ENCODE data around the gene NAB2.

The NAB2 gene

DNA sequence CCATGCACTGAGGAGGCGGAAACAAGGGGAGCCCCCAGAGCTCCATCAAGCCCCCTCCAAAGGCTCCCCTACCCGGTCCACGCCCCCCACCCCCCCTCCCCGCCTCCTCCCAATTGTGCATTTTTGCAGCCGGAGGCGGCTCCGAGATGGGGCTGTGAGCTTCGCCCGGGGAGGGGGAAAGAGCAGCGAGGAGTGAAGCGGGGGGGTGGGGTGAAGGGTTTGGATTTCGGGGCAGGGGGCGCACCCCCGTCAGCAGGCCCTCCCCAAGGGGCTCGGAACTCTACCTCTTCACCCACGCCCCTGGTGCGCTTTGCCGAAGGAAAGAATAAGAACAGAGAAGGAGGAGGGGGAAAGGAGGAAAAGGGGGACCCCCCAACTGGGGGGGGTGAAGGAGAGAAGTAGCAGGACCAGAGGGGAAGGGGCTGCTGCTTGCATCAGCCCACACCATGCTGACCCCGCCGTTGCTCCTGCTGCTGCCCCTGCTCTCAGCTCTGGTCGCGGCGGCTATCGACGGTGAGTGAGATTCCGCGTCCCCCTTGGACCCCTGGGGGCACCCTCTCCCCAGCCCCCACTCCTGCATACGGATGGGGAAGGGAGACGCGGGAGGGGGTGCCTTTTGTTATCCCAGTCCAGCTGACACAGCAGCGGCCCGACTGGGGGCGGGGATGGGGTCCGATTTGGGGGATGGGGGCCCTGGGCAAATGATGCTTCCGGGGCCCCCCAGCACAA is 39.8 kb downstream of the NAB2 start:
- peak overlapping the region; percentile 85 for H3K27ac ChIP-seq (ENCODE audit: low read depth, low read length)
- DNase-seq, result peak; percentile 51
- H4K5ac ChIP-seq (ENCODE audit: low read length), result no peak overlapping the region
- no peak overlapping the region for H2BK15ac ChIP-seq (replicated peaks; ENCODE audit: low read depth)
- peak overlapping the region; percentile 85 for H3K4me2 ChIP-seq (ENCODE audit: low read length)
- no peaks in the 10 kb centered on the region for H3K36me3 ChIP-seq (ENCODE audit: control insufficient read depth, insufficient read depth, low read length)
- peaks cover 14% of the 10 kb centered on the region for H3K79me1 ChIP-seq (ENCODE audit: low read length)
- H3K9ac ChIP-seq (ENCODE audit: low read length), result peak overlapping the region; percentile 91
- H3K4me1 ChIP-seq (ENCODE audit: control insufficient read depth, low read depth, low read length), result peaks cover 20% of the 10 kb centered on the region
- peak overlapping the region; percentile 73 for H3K4me3 ChIP-seq (ENCODE audit: low read length)
- H3K4ac ChIP-seq (ENCODE audit: low read depth, low read length), result peak overlapping the region; percentile 98
- H2BK5ac ChIP-seq (ENCODE audit: low read length), result peak overlapping the region; percentile 5
- H2AK5ac ChIP-seq (ENCODE audit: low read length), result no peak overlapping the region
- peak overlapping the region; percentile 65 for H4K8ac ChIP-seq (ENCODE audit: low read depth, low read length)
- peak overlapping the region; percentile 97 for H3K18ac ChIP-seq (ENCODE audit: low read length)
- no peaks in the 10 kb centered on the region for H3K27me3 ChIP-seq (ENCODE audit: insufficient read depth, low read length, poor library complexity)
- no CpG with 5 or more reads among the region's 35 CpGs for WGBS (ENCODE audit: extremely low coverage, insufficient coverage, low lambda C conversion rate)
- H3K56ac ChIP-seq (ENCODE audit: low read length), result peak overlapping the region; percentile 89
- H2BK120ac ChIP-seq (ENCODE audit: low read depth, low read length), result peak overlapping the region; percentile 85
- peak overlapping the region; percentile 81 for H3K23ac ChIP-seq (ENCODE audit: low read length)
- peaks cover 38% of the 10 kb centered on the region for H3K79me2 ChIP-seq (ENCODE audit: control insufficient read depth, insufficient read depth, low read length)

DNA sequence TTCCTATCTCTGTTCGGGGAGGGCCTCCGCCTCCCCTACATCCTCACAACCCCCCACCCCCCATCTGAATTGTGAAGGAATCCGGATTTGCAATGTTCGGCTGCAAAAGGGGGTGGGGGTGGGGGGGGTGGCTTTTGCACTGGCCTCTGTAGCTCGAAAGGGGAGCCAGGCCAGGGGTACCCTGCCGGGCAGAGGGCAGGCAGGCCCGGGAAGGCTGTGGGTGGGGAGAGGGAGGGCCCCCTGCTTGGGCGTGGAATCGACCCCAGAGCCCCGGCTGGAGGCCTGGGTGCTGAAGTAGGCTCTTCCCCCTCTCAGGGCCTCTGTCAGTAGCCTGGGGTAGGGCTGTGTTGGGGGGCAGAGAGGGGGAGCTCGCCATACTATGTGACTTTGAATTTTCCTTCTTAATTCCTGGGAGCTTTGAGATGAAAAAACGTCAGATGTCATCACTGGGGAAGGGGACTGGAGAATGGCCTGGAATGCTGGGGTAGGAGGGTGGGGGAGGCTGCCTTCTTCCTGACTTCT is 40.5 kb downstream of the NAB2 start:
- H2BK15ac ChIP-seq (replicated peaks; ENCODE audit: low read depth), result no peak overlapping the region
- peak; percentile 70 for DNase-seq
- peak overlapping the region; percentile 97 for H3K18ac ChIP-seq (ENCODE audit: low read length)
- no peaks in the 10 kb centered on the region for H3K36me3 ChIP-seq (ENCODE audit: control insufficient read depth, insufficient read depth, low read length)
- H2AK5ac ChIP-seq (ENCODE audit: low read length), result no peak overlapping the region
- peak overlapping the region; percentile 89 for H3K56ac ChIP-seq (ENCODE audit: low read length)
- no peak overlapping the region for H4K5ac ChIP-seq (ENCODE audit: low read length)
- H4K8ac ChIP-seq (ENCODE audit: low read depth, low read length), result no peak overlapping the region
- peaks cover 41% of the 10 kb centered on the region for H3K79me2 ChIP-seq (ENCODE audit: control insufficient read depth, insufficient read depth, low read length)
- H3K27me3 ChIP-seq (ENCODE audit: insufficient read depth, low read length, poor library complexity), result no peaks in the 10 kb centered on the region
- peak overlapping the region; percentile 69 for H3K4me2 ChIP-seq (ENCODE audit: low read length)
- peaks cover 16% of the 10 kb centered on the region for H3K79me1 ChIP-seq (ENCODE audit: low read length)
- H3K4me1 ChIP-seq (ENCODE audit: control insufficient read depth, low read depth, low read length), result peaks cover 21% of the 10 kb centered on the region
- no peak overlapping the region for H2BK5ac ChIP-seq (ENCODE audit: low read length)
- no CpG with 5 or more reads among the region's 12 CpGs for WGBS (ENCODE audit: extremely low coverage, insufficient coverage, low lambda C conversion rate)
- peak overlapping the region; percentile 51 for H3K27ac ChIP-seq (ENCODE audit: low read depth, low read length)
- no peak overlapping the region for H3K23ac ChIP-seq (ENCODE audit: low read length)
- peak overlapping the region; percentile 91 for H3K9ac ChIP-seq (ENCODE audit: low read length)
- no peak overlapping the region for H2BK120ac ChIP-seq (ENCODE audit: low read depth, low read length)
- peak overlapping the region; percentile 98 for H3K4ac ChIP-seq (ENCODE audit: low read depth, low read length)
- peak overlapping the region; percentile 73 for H3K4me3 ChIP-seq (ENCODE audit: low read length)

DNA sequence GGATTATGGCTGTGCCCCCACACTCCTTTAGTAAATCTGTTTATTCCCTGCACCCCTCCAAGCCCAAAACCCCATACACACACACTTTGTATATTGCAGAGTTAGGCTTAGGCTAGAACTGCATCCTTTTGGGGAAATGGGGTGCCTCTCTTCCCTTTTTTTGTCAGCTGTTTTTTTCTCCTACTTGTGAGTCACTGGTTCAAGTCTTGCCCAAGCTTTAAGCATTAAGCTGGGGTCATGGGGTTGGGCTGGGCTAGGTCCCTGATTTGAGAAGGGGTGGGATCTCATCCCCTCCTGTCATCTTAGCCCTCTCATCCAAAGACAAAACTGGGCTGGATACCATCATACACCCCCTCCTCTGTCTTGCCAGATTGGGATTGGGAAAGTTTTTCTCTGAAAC is 41.0 kb downstream of the NAB2 start:
- Histone ChIP-seq H3K79me1 (ENCODE audit: low read length) (peaks cover 16% of the 10 kb centered on the region), H3K23ac (ENCODE audit: low read length) (no peak overlapping the region), H2BK15ac (replicated peaks; ENCODE audit: low read depth) (no peak overlapping the region), H3K27ac (ENCODE audit: low read depth, low read length) (no peak overlapping the region), H3K27me3 (ENCODE audit: insufficient read depth, low read length, poor library complexity) (no peaks in the 10 kb centered on the region), H4K8ac (ENCODE audit: low read depth, low read length) (no peak overlapping the region), H3K4me2 (ENCODE audit: low read length) (peak overlapping the region; percentile 69), H3K9ac (ENCODE audit: low read length) (peak overlapping the region; percentile 91), H3K36me3 (ENCODE audit: control insufficient read depth, insufficient read depth, low read length) (no peaks in the 10 kb centered on the region), H3K79me2 (ENCODE audit: control insufficient read depth, insufficient read depth, low read length) (peaks cover 41% of the 10 kb centered on the region), H3K4ac (ENCODE audit: low read depth, low read length) (no peak overlapping the region), H3K4me3 (ENCODE audit: low read length) (no peak overlapping the region), H2BK120ac (ENCODE audit: low read depth, low read length) (no peak overlapping the region), H3K4me1 (ENCODE audit: control insufficient read depth, low read depth, low read length) (peaks cover 21% of the 10 kb centered on the region), H2BK5ac (ENCODE audit: low read length) (no peak overlapping the region), H2AK5ac (ENCODE audit: low read length) (no peak overlapping the region), H3K56ac (ENCODE audit: low read length) (peak overlapping the region; percentile 89), H3K18ac (ENCODE audit: low read length) (no peak overlapping the region), H4K5ac (ENCODE audit: low read length) (no peak overlapping the region)
- DNase-seq, result no peak

DNA sequence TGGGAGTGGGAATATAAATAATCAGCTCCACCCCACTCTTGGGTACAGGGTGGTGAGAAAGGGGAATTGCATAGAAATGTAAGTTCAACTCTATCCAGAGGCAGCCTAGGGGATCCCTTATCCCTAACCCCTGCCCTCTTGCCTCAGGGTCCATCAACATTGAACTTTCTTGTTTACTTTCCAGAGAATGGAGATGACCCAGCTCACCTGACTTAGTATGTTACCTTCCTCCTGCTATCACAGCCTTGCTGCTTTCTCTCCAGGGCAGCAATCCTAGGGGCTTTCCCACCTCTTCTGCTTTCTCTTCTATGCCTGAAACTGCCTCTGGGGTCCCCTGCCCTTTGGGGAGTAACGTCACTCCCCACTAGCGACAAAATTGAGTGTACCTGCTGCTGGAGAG is 42.0 kb downstream of the NAB2 start:
- no CpG with 5 or more reads among the region's 2 CpGs for WGBS (ENCODE audit: extremely low coverage, insufficient coverage, low lambda C conversion rate)
- Histone ChIP-seq H4K5ac (ENCODE audit: low read length) (no peak overlapping the region), H3K36me3 (ENCODE audit: control insufficient read depth, insufficient read depth, low read length) (no peaks in the 10 kb centered on the region), H3K18ac (ENCODE audit: low read length) (no peak overlapping the region), H2BK120ac (ENCODE audit: low read depth, low read length) (no peak overlapping the region), H4K8ac (ENCODE audit: low read depth, low read length) (no peak overlapping the region), H3K27me3 (ENCODE audit: insufficient read depth, low read length, poor library complexity) (no peaks in the 10 kb centered on the region), H3K23ac (ENCODE audit: low read length) (no peak overlapping the region), H2AK5ac (ENCODE audit: low read length) (no peak overlapping the region), H3K4me3 (ENCODE audit: low read length) (no peak overlapping the region), H3K79me1 (ENCODE audit: low read length) (peaks cover 16% of the 10 kb centered on the region), H3K4ac (ENCODE audit: low read depth, low read length) (no peak overlapping the region), H3K79me2 (ENCODE audit: control insufficient read depth, insufficient read depth, low read length) (peaks cover 43% of the 10 kb centered on the region), H2BK15ac (replicated peaks; ENCODE audit: low read depth) (no peak overlapping the region), H3K4me1 (ENCODE audit: control insufficient read depth, low read depth, low read length) (peaks cover 26% of the 10 kb centered on the region), H2BK5ac (ENCODE audit: low read length) (no peak overlapping the region), H3K9ac (ENCODE audit: low read length) (peak overlapping the region; percentile 30), H3K4me2 (ENCODE audit: low read length) (no peak overlapping the region), H3K56ac (ENCODE audit: low read length) (no peak overlapping the region), H3K27ac (ENCODE audit: low read depth, low read length) (no peak overlapping the region)
- DNase-seq, result no peak

DNA sequence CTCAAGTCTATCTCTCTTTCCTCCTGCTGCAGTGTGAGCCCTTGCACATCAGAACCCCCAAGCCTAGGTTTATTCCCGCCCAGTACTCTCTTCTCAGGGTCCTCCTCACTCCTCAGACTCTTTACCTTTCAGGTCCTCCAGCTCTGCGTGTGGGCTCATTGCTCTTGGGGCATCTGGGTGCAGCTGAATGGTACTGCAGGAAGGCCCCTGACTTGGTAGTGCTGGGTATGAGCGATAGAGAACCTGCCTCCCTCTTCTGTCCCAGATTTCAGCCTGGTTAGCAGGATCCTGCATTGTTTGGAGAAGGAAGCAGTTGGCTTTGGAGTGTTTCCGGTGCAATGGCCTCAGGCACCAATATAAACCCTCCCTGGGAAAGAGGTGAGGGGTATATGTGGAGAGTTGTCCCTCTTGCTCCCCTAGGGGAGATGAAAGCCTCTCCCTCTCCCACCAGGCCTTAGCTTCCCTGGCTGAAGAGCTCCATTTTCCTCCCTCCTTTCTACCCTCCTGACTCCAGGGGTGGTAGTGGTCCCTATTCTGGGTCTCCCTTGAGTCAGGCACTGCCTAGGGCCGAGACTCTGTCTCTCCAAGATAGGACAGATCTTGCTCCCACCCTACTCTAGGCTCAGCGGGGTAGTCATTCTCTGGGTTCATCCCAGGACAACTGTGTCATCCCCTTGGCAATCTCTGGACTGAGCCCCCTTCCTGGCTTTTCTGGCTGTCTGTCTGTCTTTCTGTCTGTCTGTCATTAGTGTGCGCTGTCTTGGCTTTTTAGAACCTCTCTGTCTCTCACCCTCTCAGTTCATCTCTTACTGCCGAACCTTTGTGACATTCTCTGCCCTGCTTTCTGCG is 43.2 kb downstream of the NAB2 start:
- no peak overlapping the region for H3K18ac ChIP-seq (ENCODE audit: low read length)
- H3K4ac ChIP-seq (ENCODE audit: low read depth, low read length), result no peak overlapping the region
- DNase-seq, result peak; percentile 77
- no peak overlapping the region for H3K4me3 ChIP-seq (ENCODE audit: low read length)
- H3K27me3 ChIP-seq (ENCODE audit: insufficient read depth, low read length, poor library complexity), result no peaks in the 10 kb centered on the region
- no peak overlapping the region for H2BK120ac ChIP-seq (ENCODE audit: low read depth, low read length)
- H4K5ac ChIP-seq (ENCODE audit: low read length), result no peak overlapping the region
- H3K27ac ChIP-seq (ENCODE audit: low read depth, low read length), result peak overlapping the region; percentile 48
- H3K79me1 ChIP-seq (ENCODE audit: low read length), result peaks cover 21% of the 10 kb centered on the region
- H2AK5ac ChIP-seq (ENCODE audit: low read length), result no peak overlapping the region
- no CpG with 5 or more reads among the region's 9 CpGs for WGBS (ENCODE audit: extremely low coverage, insufficient coverage, low lambda C conversion rate)
- H3K56ac ChIP-seq (ENCODE audit: low read length), result peak overlapping the region; percentile 58
- H2BK15ac ChIP-seq (replicated peaks; ENCODE audit: low read depth), result no peak overlapping the region
- H3K4me2 ChIP-seq (ENCODE audit: low read length), result peak overlapping the region; percentile 2
- H4K8ac ChIP-seq (ENCODE audit: low read depth, low read length), result no peak overlapping the region
- peak overlapping the region; percentile 67 for H3K23ac ChIP-seq (ENCODE audit: low read length)
- H3K79me2 ChIP-seq (ENCODE audit: control insufficient read depth, insufficient read depth, low read length), result peaks cover 50% of the 10 kb centered on the region
- no peaks in the 10 kb centered on the region for H3K36me3 ChIP-seq (ENCODE audit: control insufficient read depth, insufficient read depth, low read length)
- H3K9ac ChIP-seq (ENCODE audit: low read length), result peak overlapping the region; percentile 45
- H3K4me1 ChIP-seq (ENCODE audit: control insufficient read depth, low read depth, low read length), result peaks cover 26% of the 10 kb centered on the region
- H2BK5ac ChIP-seq (ENCODE audit: low read length), result peak overlapping the region; percentile 25
